Tongue (tissue), 2 donors: Measurements from ENCODE around the gene PRDM1. TPM values are rescaled to one million over a fixed set of nuclear protein-coding genes. Genes with fewer than 3 reads are reported as not detected.
A peak's percentile ranks its signal among the peaks of the same experiment; 100 is the strongest.

Experiments used
- DNase-seq: peaks from one replicate; pipeline ENCODE4 v3.0.0-alpha.2; 2015
- total RNA-seq: library from RNA; depleted of rRNA; stranded (reverse); fragments of >200 nt; gene quantifications from one replicate; pipeline ENCODE4 v1.2.3, GENCODE V29; 2014

Gene PRDM1
- 15.5 TPM for total RNA-seq

GRCh38 chr6:106085984-106086813, at the start of gene PRDM1:
TSS of gene PRDM1 (plus strand) at chr6:106086336. CDS start at chr6:106086554, 218 bp downstream.
- peak; percentile 77 for DNase-seq

- no peak for DNase-seq
Measured at GRCh38 chr6:106037060-106037459, 49.1 kb upstream of the PRDM1 start.

GRCh38 chr6:106039897-106040592, 46.1 kb upstream of the PRDM1 start:
- no peak for DNase-seq

GRCh38 chr6:106044151-106044550, 42.0 kb upstream of the PRDM1 start:
- no peak for DNase-seq

- no peak for DNase-seq
Measured at GRCh38 chr6:106045077-106045476, 41.1 kb upstream of the PRDM1 start.

- no peak for DNase-seq
Measured at GRCh38 chr6:106046116-106046853, 39.9 kb upstream of the PRDM1 start.

GRCh38 chr6:106046854-106047200, 39.3 kb upstream of the PRDM1 start:
- DNase-seq = no peak

- no peak for DNase-seq
Measured at GRCh38 chr6:106048336-106048735, 37.8 kb upstream of the PRDM1 start.

- DNase-seq = no peak
Measured at GRCh38 chr6:106050538-106050937, 35.6 kb upstream of the PRDM1 start.

- no peak for DNase-seq
Measured at GRCh38 chr6:106051226-106051625, 34.9 kb upstream of the PRDM1 start.

GRCh38 chr6:106053484-106054205, 32.5 kb upstream of the PRDM1 start:
- DNase-seq = no peak

GRCh38 chr6:106055489-106055888, 30.6 kb upstream of the PRDM1 start:
- no peak for DNase-seq

GRCh38 chr6:106056060-106056745, 29.9 kb upstream of the PRDM1 start:
- DNase-seq = no peak

- peak; percentile 13 for DNase-seq
Measured at GRCh38 chr6:106056746-106057390, 29.3 kb upstream of the PRDM1 start.

- no peak for DNase-seq
Measured at GRCh38 chr6:106059331-106059730, 26.8 kb upstream of the PRDM1 start.

- no peak for DNase-seq
Measured at GRCh38 chr6:106060167-106060566, 26.0 kb upstream of the PRDM1 start.

GRCh38 chr6:106063448-106063850, 22.7 kb upstream of the PRDM1 start:
- no peak for DNase-seq

- no peak for DNase-seq
Measured at GRCh38 chr6:106064142-106064541, 22.0 kb upstream of the PRDM1 start.

- no peak for DNase-seq
Measured at GRCh38 chr6:106064756-106065155, 21.4 kb upstream of the PRDM1 start.

- no peak for DNase-seq
Measured at GRCh38 chr6:106066989-106067388, 19.1 kb upstream of the PRDM1 start.

- DNase-seq = peak; percentile 84
Measured at GRCh38 chr6:106069478-106069877, 16.7 kb upstream of the PRDM1 start.
